HepG2 (cell line): ENCODE data around the gene RUFY2. TPM values are rescaled to one million over a fixed set of nuclear protein-coding genes. Genes with fewer than 3 reads are reported as not detected.

ENCODE experiments used
- ATAC-seq: fragments of 200-7000 bp; cut with Tn5 transposase; 3 replicates; pipeline ENCODE4 v1.9.1; 2020; ENCODE audit warnings: mild to moderate bottlenecking, moderate library complexity
- BruUV-seq: library from RNA; stranded (reverse); fragments of 400-500 nt; replicated peaks from 2 replicates; lab custom pipeline; 2021; lab: Mats Ljungman, UMichigan
- CTCF ChIA-PET: fragments of 300-600 bp; formaldehyde crosslinking; extraction: SDS; loops from one replicate; lab custom pipeline; 2021; ENCODE audit warnings: low total read pairs, inconsistent platforms, low intra/inter-chr PET ratio; lab: Yijun Ruan, JAX
- POLR2A ChIA-PET: fragments of 350-600 bp; sonication (Branson Sonifier 250); formaldehyde crosslinking; loops from one replicate; lab custom pipeline; 2020; ENCODE audit warnings: antibody characterized with exemption, inconsistent platforms; lab: Yijun Ruan, JAX
- DNase-seq: peaks from one replicate; pipeline ENCODE4 v3.0.0-alpha.2; 2015; ENCODE audit warnings: low spot score
- FAIRE-seq: peaks from 3 replicates; lab custom pipeline; 2011; peaks lifted over from hg19 to GRCh38; lab: Jason Lieb, UNC
- H2AFZ ChIP-seq: one replicate; pipeline ENCODE4 v1.6.1; 2011; ENCODE audit warnings: low read length, inconsistent platforms
- H3K27ac ChIP-seq: fragments of 300-600 bp; 3 replicates; pipeline ENCODE4 v1.8.0; 2011; ENCODE audit warnings: mixed run types, mild to moderate bottlenecking, mixed read lengths, low read length, inconsistent platforms; ENCODE audit not compliant: insufficient read depth; ENCODE audit errors: extremely low read length
- H3K27me3 ChIP-seq, 2 experiments: fragments of 200-600 bp in 1 of 2; 2 replicates in 1 of 2; 3 replicates in 1 of 2; pipeline versions ENCODE4 v1.6.0 to v1.8.0; 2011; ENCODE audit warnings: low read length in 2 of 2, mild to moderate bottlenecking in 2 of 2, moderate library complexity in 2 of 2, inconsistent platforms in 1 of 2; ENCODE audit not compliant: insufficient read depth in 2 of 2, control insufficient read depth in 1 of 2
- H3K36me3 ChIP-seq, 2 experiments: fragments of 200-600 bp in 1 of 2; replicated peaks in 1 of 2; 2 replicates in 1 of 2; 3 replicates in 1 of 2; pipeline versions ENCODE4 v1.5.1 to v1.8.0; 2011; ENCODE audit warnings: low read length in 2 of 2, inconsistent platforms in 1 of 2; ENCODE audit not compliant: insufficient read depth in 2 of 2, control insufficient read depth in 1 of 2
- H3K4me1 ChIP-seq: 2 replicates; pipeline ENCODE4 v1.5.1; 2012; ENCODE audit warnings: low read length, inconsistent platforms; ENCODE audit not compliant: insufficient read depth
- H3K4me2 ChIP-seq: 2 replicates; pipeline ENCODE4 v1.6.0; 2011; ENCODE audit warnings: low read depth, low read length, inconsistent platforms
- H3K4me3 ChIP-seq, 3 experiments: fragments of 200-600 bp in 1 of 3; sonication (generic), shearing (Covaris generic) in 1 of 3; replicated peaks in 1 of 3; 2 replicates each; pipeline ENCODE4 v1.5.1; 2011 to 2016; ENCODE audit warnings: low read length in 3 of 3, inconsistent platforms in 2 of 3, low read depth in 2 of 3, mild to moderate bottlenecking in 2 of 3, control low read depth in 1 of 3, mixed read lengths in 1 of 3; ENCODE audit not compliant: insufficient read depth in 1 of 3
- H3K79me2 ChIP-seq: one replicate; pipeline ENCODE4 v1.6.1; 2011; ENCODE audit warnings: low read length, inconsistent platforms; ENCODE audit not compliant: insufficient read depth
- H3K9ac ChIP-seq: 2 replicates; pipeline ENCODE4 v1.6.0; 2011; ENCODE audit warnings: mild to moderate bottlenecking, low read depth, low read length, inconsistent platforms; ENCODE audit not compliant: insufficient read depth
- H3K9me3 ChIP-seq: 2 replicates; pipeline ENCODE4 v1.5.1; 2012; ENCODE audit warnings: mild to moderate bottlenecking, low read length
- H4K20me1 ChIP-seq: 2 replicates; pipeline ENCODE4 v1.6.0; 2011; ENCODE audit warnings: inconsistent platforms, mild to moderate bottlenecking, low read length, moderate library complexity; ENCODE audit not compliant: insufficient read depth
- DPF2 ChIP-seq: sonication (generic); formaldehyde crosslinking; IDR thresholded peaks from 2 replicates; pipeline ENCODE4 v1.4.0; 2020; ENCODE audit warnings: mild to moderate bottlenecking, low read depth, missing genetic modification reagents, borderline replicate concordance
- FOXO1 ChIP-seq: sonication (generic); formaldehyde crosslinking; IDR thresholded peaks from 2 replicates; pipeline ENCODE4 v1.4.0; 2020; ENCODE audit warnings: missing genetic modification reagents
- GATAD2A ChIP-seq: IDR thresholded peaks from 2 replicates; pipeline ENCODE4 v1.6.1; 2016
- HDAC2 ChIP-seq: sonication (generic); formaldehyde crosslinking; IDR thresholded peaks from 2 replicates; pipeline ENCODE4 v1.4.0; 2020; ENCODE audit warnings: missing genetic modification reagents
- HNF4G ChIP-seq, 2 experiments: sonication (generic) in 1 of 2; formaldehyde crosslinking in 1 of 2; IDR thresholded peaks; 2 replicates each; pipeline versions ENCODE4 v1.4.0 to v1.6.1; 2011 to 2020; ENCODE audit warnings: borderline replicate concordance in 2 of 2, low read depth in 2 of 2, mild to moderate bottlenecking in 2 of 2, low read length in 1 of 2, missing genetic modification reagents in 1 of 2, moderate library complexity in 1 of 2
- TIGD3 ChIP-seq: sonication (generic); formaldehyde crosslinking; IDR thresholded peaks from 2 replicates; pipeline ENCODE4 v1.5.1; 2020; ENCODE audit warnings: mild to moderate bottlenecking, missing genetic modification reagents, borderline replicate concordance
- ZNF446 ChIP-seq: sonication (generic); formaldehyde crosslinking; IDR thresholded peaks from 2 replicates; pipeline ENCODE4 v1.5.0; 2020; ENCODE audit warnings: mild to moderate bottlenecking, missing genetic modification reagents
- ZNF501 ChIP-seq: sonication (generic); formaldehyde crosslinking; IDR thresholded peaks from 2 replicates; pipeline ENCODE4 v1.5.1; 2020; ENCODE audit warnings: mild to moderate bottlenecking, moderate library complexity, missing genetic modification reagents
- WGBS: methylation state at CpG from one replicate; pipeline ENCODE4 v1.1.6; 2017; ENCODE audit warnings: low lambda C conversion rate; 5-methylcytosine and 5-hydroxymethylcytosine counted together
- in situ Hi-C: cut with HindIII; loops from 2 replicates; pipeline ENCODE4 v1.10.0; 2017; ENCODE audit warnings: low pct_unique_long_range_greater_than_20kb; ENCODE audit not compliant: extremely low pct_ligation_motif_present
- intact Hi-C: fragments of 100-400 bp; cut with micrococcal nuclease; formaldehyde crosslinking; loops from one replicate; pipeline ENCODE4 v1.10.0; 2022; ENCODE audit not compliant: unreplicated experiment
- polyA plus RNA-seq, 8 experiments: library from polyadenylated mRNA; depleted of rRNA in 3 of 8; stranded (reverse) in 7 of 8; unstranded in 1 of 8; fragments of >200 nt; fragmentation: Illumina TruSeq in 4 of 8; extraction: Trizol in 4 of 8; gene quantifications; 2 replicates each; pipeline versions ENCODE4 v1.2.1 to v1.2.3, GENCODE V29; 2011 to 2016; ENCODE audit warnings: low read depth in 4 of 8, missing spikeins in 1 of 8, mixed read lengths in 1 of 8; ENCODE audit not compliant: insufficient read depth in 1 of 8
- total RNA-seq, 5 experiments: library from RNA; depleted of rRNA; stranded (reverse); fragments of >200 nt; fragmentation: Illumina TruSeq; extraction: Trizol; gene quantifications; 2 replicates each; pipeline ENCODE4 v1.2.3, GENCODE V29; 2016; ENCODE audit warnings: low read depth in 1 of 5
- TF ChIP-seq, protein P1 (sequence below): sonication (generic); formaldehyde crosslinking; IDR thresholded peaks from 2 replicates; pipeline ENCODE4 v1.9.0; 2021; ENCODE audit warnings: missing genetic modification reagents, borderline replicate concordance
- TF ChIP-seq, protein P2 (sequence below): IDR thresholded peaks from 2 replicates; pipeline ENCODE4 v1.4.0; 2020; ENCODE audit warnings: mild to moderate bottlenecking, missing genetic modification reagents
- TF ChIP-seq, protein P3 (sequence below): sonication (generic); formaldehyde crosslinking; IDR thresholded peaks from 2 replicates; pipeline ENCODE4 v1.4.0; 2020; ENCODE audit warnings: missing genetic modification reagents

Gene RUFY2
- total and polyA plus RNA-seq, 2 of the 13 experiments (the other 11 are each of a cell fraction or from before 2014, with no cell fraction given): 10.1 to 16.1 TPM

- TF ChIP-seq FOXO1 (CRISPR knock-in tag) (no peak), TIGD3 (CRISPR knock-in tag) (no peak)
- TF ChIP-seq, protein P1, sequence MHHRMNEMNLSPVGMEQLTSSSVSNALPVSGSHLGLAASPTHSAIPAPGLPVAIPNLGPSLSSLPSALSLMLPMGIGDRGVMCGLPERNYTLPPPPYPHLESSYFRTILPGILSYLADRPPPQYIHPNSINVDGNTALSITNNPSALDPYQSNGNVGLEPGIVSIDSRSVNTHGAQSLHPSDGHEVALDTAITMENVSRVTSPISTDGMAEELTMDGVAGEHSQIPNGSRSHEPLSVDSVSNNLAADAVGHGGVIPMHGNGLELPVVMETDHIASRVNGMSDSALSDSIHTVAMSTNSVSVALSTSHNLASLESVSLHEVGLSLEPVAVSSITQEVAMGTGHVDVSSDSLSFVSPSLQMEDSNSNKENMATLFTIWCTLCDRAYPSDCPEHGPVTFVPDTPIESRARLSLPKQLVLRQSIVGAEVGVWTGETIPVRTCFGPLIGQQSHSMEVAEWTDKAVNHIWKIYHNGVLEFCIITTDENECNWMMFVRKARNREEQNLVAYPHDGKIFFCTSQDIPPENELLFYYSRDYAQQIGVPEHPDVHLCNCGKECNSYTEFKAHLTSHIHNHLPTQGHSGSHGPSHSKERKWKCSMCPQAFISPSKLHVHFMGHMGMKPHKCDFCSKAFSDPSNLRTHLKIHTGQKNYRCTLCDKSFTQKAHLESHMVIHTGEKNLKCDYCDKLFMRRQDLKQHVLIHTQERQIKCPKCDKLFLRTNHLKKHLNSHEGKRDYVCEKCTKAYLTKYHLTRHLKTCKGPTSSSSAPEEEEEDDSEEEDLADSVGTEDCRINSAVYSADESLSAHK (CRISPR knock-in tag): no peak
- TF ChIP-seq, all 625 proteins: peak for 0
These were observed 101.2 kb downstream of the RUFY2 start (continued) for GRCh38 chr10:68305854-68306253.

- in situ Hi-C loops (loop anchor here (5.0 to 25.0 kb wide), 2 partner anchors 92 to 442 kb away; no protein-coding TSS in a partner anchor), intact Hi-C loops (loop anchor here (5.0 to 10.0 kb wide), 2 partner anchors 439 to 522 kb away; no protein-coding TSS in a partner anchor)
- H2AFZ ChIP-seq: no peak overlapping the region
- CTCF ChIA-PET: interaction anchor here (2.8 kb wide), 1 partner anchor 91 kb away, joined by 20 read pairs; no protein-coding TSS in a partner anchor
- 14% methylated on average over 7 of the region's 7 CpGs for WGBS
- no peak overlapping the region for H3K4me3 ChIP-seq
- H3K9me3 ChIP-seq: no peaks in the 10 kb centered on the region
- peak; percentile 75 for DNase-seq
- H3K36me3 ChIP-seq: no peaks in the 10 kb centered on the region
- peak; percentile 18 for FAIRE-seq
- H3K9ac ChIP-seq: no peak overlapping the region
- no peaks in the 10 kb centered on the region for H3K27me3 ChIP-seq
- H3K4me2 ChIP-seq: peak overlapping the region; percentile 46
- no peaks in the 10 kb centered on the region for H4K20me1 ChIP-seq
- peak; percentile 91 for ATAC-seq
- H3K27ac ChIP-seq: peak overlapping the region; percentile 48
- POLR2A ChIA-PET: interaction anchor here (1.1 kb wide), 1 partner anchor 28 kb away, joined by 4 read pairs; the partner anchor contains the start of gene HNRNPH3
- peaks cover 43% of the 10 kb centered on the region for H3K4me1 ChIP-seq
- no TSS peak for BruUV-seq
- no peaks in the 10 kb centered on the region for H3K79me2 ChIP-seq
- no peak for TF ChIP-seq DPF2
- TF ChIP-seq ZNF446 (CRISPR knock-in tag): no peak
- TF ChIP-seq, protein P2, sequence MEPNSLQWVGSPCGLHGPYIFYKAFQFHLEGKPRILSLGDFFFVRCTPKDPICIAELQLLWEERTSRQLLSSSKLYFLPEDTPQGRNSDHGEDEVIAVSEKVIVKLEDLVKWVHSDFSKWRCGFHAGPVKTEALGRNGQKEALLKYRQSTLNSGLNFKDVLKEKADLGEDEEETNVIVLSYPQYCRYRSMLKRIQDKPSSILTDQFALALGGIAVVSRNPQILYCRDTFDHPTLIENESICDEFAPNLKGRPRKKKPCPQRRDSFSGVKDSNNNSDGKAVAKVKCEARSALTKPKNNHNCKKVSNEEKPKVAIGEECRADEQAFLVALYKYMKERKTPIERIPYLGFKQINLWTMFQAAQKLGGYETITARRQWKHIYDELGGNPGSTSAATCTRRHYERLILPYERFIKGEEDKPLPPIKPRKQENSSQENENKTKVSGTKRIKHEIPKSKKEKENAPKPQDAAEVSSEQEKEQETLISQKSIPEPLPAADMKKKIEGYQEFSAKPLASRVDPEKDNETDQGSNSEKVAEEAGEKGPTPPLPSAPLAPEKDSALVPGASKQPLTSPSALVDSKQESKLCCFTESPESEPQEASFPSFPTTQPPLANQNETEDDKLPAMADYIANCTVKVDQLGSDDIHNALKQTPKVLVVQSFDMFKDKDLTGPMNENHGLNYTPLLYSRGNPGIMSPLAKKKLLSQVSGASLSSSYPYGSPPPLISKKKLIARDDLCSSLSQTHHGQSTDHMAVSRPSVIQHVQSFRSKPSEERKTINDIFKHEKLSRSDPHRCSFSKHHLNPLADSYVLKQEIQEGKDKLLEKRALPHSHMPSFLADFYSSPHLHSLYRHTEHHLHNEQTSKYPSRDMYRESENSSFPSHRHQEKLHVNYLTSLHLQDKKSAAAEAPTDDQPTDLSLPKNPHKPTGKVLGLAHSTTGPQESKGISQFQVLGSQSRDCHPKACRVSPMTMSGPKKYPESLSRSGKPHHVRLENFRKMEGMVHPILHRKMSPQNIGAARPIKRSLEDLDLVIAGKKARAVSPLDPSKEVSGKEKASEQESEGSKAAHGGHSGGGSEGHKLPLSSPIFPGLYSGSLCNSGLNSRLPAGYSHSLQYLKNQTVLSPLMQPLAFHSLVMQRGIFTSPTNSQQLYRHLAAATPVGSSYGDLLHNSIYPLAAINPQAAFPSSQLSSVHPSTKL (CRISPR knock-in tag): peak; percentile 68
- TF ChIP-seq GATAD2A (CRISPR knock-in tag): peak; percentile 20; the same call in 1 of the 2 replicates
- peak; percentile 95 for TF ChIP-seq HNF4G (IDR thresholded peaks at IDR 0.05; ENCODE audit: borderline replicate concordance, low read depth, low read length)
- TF ChIP-seq HNF4G (CRISPR knock-in tag; IDR thresholded peaks at IDR 0.05; ENCODE audit: borderline replicate concordance, low read depth): peak; percentile 58; the same call in 1 of the 2 replicates
- no peak for TF ChIP-seq ZNF501 (CRISPR knock-in tag)
- peak; percentile 21; the same call in 1 of the 2 replicates for TF ChIP-seq HDAC2 (CRISPR knock-in tag)
- TF ChIP-seq, protein P3, sequence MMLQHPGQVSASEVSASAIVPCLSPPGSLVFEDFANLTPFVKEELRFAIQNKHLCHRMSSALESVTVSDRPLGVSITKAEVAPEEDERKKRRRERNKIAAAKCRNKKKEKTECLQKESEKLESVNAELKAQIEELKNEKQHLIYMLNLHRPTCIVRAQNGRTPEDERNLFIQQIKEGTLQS (CRISPR knock-in tag): no peak
These were observed 103.1 kb downstream of the RUFY2 start for GRCh38 chr10:68303849-68304412.
